SK-N-SH treated with all-trans-retinoic acid at 6 μM for 48 hours (cell line): ENCODE data around the gene DCXR.

Source experiments
- ATAC-seq: fragments of 200-7000 bp; cut with Tn5 transposase; 3 replicates; pipeline ENCODE4 v1.9.1; 2020; ENCODE audit warnings: mild to moderate bottlenecking, moderate library complexity
- BACH2 ChIP-seq: fragments of 250-450 bp; sonication (Bioruptor Pico); IDR thresholded peaks from 2 replicates; pipeline ENCODE4 v1.9.0; 2021; ENCODE audit warnings: mild to moderate bottlenecking, borderline replicate concordance
- CSDC2 ChIP-seq: fragments of 250-450 bp; sonication (Bioruptor Pico); IDR thresholded peaks from 2 replicates; pipeline ENCODE4 v1.5.0; 2020; ENCODE audit warnings: mild to moderate bottlenecking, moderate library complexity
- GLIS3 ChIP-seq: fragments of 250-450 bp; sonication (Bioruptor Pico); IDR thresholded peaks from 2 replicates; pipeline ENCODE4 v1.5.0; 2020; ENCODE audit warnings: mild to moderate bottlenecking, moderate library complexity
- ISL1 ChIP-seq: fragments of 250-450 bp; sonication (Bioruptor Pico); IDR thresholded peaks from 2 replicates; pipeline ENCODE4 v2.1.2; 2022; ENCODE audit warnings: mild to moderate bottlenecking, moderate library complexity
- OSR1 ChIP-seq: fragments of 250-450 bp; sonication (Bioruptor Pico); IDR thresholded peaks from 2 replicates; pipeline ENCODE4 v1.8.0; 2022; ENCODE audit warnings: moderate library complexity, mild to moderate bottlenecking, inconsistent platforms
- PATZ1 ChIP-seq: fragments of 250-450 bp; sonication (Bioruptor Pico); IDR thresholded peaks from 2 replicates; pipeline ENCODE4 v1.8.0; 2020; ENCODE audit warnings: mild to moderate bottlenecking, moderate library complexity, borderline replicate concordance
- POU6F1 ChIP-seq: fragments of 250-450 bp; sonication (Bioruptor Pico); IDR thresholded peaks from 2 replicates; pipeline ENCODE4 v1.8.0; 2021; ENCODE audit warnings: low read depth, mild to moderate bottlenecking, moderate library complexity, borderline replicate concordance
- PPARA ChIP-seq: fragments of 250-450 bp; sonication (Bioruptor Pico); IDR thresholded peaks from 2 replicates; pipeline ENCODE4 v1.5.0; 2020; ENCODE audit warnings: mild to moderate bottlenecking, borderline replicate concordance
- RARB ChIP-seq: fragments of 250-450 bp; sonication (Bioruptor Pico); IDR thresholded peaks from 2 replicates; pipeline ENCODE4 v1.8.0; 2021; ENCODE audit warnings: mild to moderate bottlenecking, moderate library complexity
- SNAI2 ChIP-seq: fragments of 250-450 bp; sonication (Bioruptor Pico); IDR thresholded peaks from 2 replicates; pipeline ENCODE4 v1.5.0; 2020; ENCODE audit warnings: mild to moderate bottlenecking, moderate library complexity
- TCF4 ChIP-seq: fragments of 250-450 bp; sonication (Bioruptor Pico); IDR thresholded peaks from 2 replicates; pipeline ENCODE4 v1.8.0; 2021; ENCODE audit warnings: mild to moderate bottlenecking, moderate library complexity, borderline replicate concordance
- TSHZ2 ChIP-seq: fragments of 250-450 bp; sonication (Bioruptor Pico); IDR thresholded peaks from 2 replicates; pipeline ENCODE4 v1.5.0; 2020; ENCODE audit warnings: mild to moderate bottlenecking, moderate library complexity
- ZC3H10 ChIP-seq: fragments of 250-450 bp; sonication (Bioruptor Pico); IDR thresholded peaks from 2 replicates; pipeline ENCODE4 v1.5.1; 2021; ENCODE audit warnings: mild to moderate bottlenecking, moderate library complexity
- ZNF8 ChIP-seq: fragments of 450-650 bp; formaldehyde crosslinking; IDR thresholded peaks from 2 replicates; pipeline ENCODE4 v1.5.0; 2020; ENCODE audit warnings: mild to moderate bottlenecking, moderate library complexity

DCXR gene

GRCh38 chr17:82022981-82023446 is 14.5 kb downstream of the DCXR start, which contains the start of gene LRRC45 (continued):
- TF ChIP-seq POU6F1 (CRISPR knock-in tag), result no peak
- no peak for TF ChIP-seq OSR1 (CRISPR knock-in tag)
- no peak for TF ChIP-seq PPARA (CRISPR knock-in tag)
- TF ChIP-seq GLIS3 (CRISPR knock-in tag), result no peak
- no peak for TF ChIP-seq PATZ1 (CRISPR knock-in tag)
- TF ChIP-seq ZNF8 (CRISPR knock-in tag), result no peak
- TF ChIP-seq CSDC2 (CRISPR knock-in tag), result no peak
- TF ChIP-seq BACH2 (CRISPR knock-in tag), result no peak
- no peak for TF ChIP-seq SNAI2 (CRISPR knock-in tag)
- TF ChIP-seq, all 23 proteins: peak for 0

GRCh38 chr17:82022310-82022980 is 15.1 kb downstream of the DCXR start, which contains the start of gene CENPX:
CENPX (minus strand) TSS chr17:82022878; CDS start chr17:82022861, 17 bp downstream.
- ATAC-seq, result peak; percentile 77
- TF ChIP-seq POU6F1 (CRISPR knock-in tag), result no peak
- no peak for TF ChIP-seq ZNF8 (CRISPR knock-in tag)
- no peak for TF ChIP-seq ZC3H10 (CRISPR knock-in tag)
- TF ChIP-seq BACH2 (CRISPR knock-in tag), result no peak
- TF ChIP-seq RARB (CRISPR knock-in tag), result no peak
- no peak for TF ChIP-seq GLIS3 (CRISPR knock-in tag)
- TF ChIP-seq SNAI2 (CRISPR knock-in tag), result no peak
- TF ChIP-seq TCF4 (CRISPR knock-in tag), result no peak
- no peak for TF ChIP-seq ISL1 (CRISPR knock-in tag)

- no peak for ATAC-seq
- TF ChIP-seq CSDC2 (CRISPR knock-in tag) (no peak), TCF4 (CRISPR knock-in tag) (no peak), PATZ1 (CRISPR knock-in tag) (no peak), TSHZ2 (CRISPR knock-in tag) (no peak)
Observed at GRCh38 chr17:82021900-82022309, 15.6 kb downstream of the DCXR start.
